ENCODE data around the gene VEPH1.
A peak's percentile ranks its signal among the peaks of the same experiment; 100 is the strongest.

Gene VEPH1

GRCh38 chr3:157247391-157247790, 255.8 kb downstream of the VEPH1 start:
- DNase-seq = no peak

DNA sequence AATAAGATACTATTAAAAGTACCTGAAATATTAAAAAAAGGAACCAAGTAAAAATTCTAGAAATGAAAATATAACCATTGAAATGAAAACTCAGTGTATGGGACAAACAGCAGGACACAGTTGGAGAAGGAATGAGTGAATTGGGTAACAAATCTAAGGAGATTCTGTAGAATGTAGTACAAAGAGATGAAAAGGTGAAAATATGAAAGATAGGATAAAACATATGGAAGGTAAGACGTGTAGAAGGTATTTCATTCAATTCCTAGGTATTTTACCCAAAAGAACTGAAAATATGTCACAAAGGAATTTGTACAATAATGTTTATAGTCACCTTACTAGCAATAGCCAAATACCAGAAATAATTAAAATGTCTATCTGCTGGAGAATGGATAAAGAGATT, 260.4 kb downstream of the VEPH1 start:
- no peak for DNase-seq

DNA sequence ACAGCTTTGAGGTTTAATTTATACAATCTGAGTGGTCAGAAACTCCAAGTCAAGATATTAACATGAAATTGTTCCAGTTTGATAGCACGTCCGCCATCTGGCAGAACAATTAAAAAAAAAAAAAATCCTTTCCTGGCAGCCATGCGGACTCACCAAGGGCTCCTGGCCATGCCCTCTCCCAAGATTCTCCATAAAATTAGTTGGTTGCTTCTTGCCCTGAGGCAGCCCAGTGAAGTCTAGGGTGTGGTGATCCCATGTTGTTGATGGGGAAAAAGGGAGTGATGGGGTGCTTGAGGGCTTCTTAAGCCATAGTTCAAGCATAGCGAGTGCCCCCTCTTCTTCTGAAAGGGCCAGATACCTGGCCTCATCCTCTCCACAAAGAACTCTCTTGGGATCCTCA, 261.6 kb downstream of the VEPH1 start:
- DNase-seq = no peak

DNA sequence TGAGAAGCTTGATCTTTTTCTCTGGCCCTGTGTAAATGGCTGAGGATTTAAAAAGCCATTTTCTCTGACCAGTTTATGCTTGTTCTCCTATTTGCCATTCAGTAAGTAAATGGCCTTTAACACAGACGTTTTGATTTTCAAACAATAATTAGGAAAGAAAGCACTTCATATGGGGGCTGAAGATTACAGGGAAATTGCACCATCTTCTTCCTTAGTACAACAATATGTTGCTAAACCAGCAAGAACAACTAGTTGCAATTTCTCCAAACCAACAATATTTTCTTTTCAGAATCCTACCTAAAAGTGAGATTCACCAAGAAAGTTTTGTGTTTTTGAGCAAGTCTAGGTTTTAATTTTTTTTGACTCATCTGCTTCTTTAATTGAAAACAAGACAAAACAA, 262.8 kb downstream of the VEPH1 start:
- no peak for DNase-seq

DNA sequence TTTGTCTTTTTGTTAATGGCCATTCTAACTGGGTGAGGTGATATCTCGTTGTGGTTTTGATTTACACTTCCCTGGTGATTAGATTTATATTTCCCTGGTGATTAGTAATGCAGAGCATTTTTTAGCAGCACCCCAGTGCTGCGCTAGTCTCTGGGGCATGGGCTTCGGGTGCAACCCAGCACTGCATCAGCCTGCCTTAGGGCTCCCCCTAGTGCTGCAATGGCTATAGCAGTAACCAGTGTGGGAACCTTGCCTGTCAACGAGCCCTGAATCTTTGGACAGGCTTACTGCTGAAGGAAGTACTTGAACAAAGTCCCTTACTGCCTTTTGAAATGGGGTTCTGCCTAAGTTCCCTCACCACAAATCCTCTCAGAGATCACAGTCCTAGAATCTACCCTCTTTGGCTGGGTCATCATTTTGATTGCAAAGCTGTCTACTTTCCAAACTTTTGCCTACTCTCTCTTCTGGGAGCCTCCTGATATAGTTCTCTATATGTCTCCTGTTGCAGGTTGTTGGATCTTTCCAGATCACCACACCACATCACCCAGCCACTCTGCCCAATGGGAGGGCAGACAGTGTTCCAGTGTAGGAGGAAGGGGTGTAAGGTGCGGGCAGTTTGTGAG, 264.0 kb downstream of the VEPH1 start:
- peak; percentile 78 to 79 for DNase-seq

- no peak for DNase-seq
Observed at GRCh38 chr3:157238457-157238856, 264.8 kb downstream of the VEPH1 start.

GRCh38 chr3:157237886-157238285, 265.3 kb downstream of the VEPH1 start:
- no peak for DNase-seq

- no peak for DNase-seq
Observed at GRCh38 chr3:157235291-157235690, 267.9 kb downstream of the VEPH1 start.

GRCh38 chr3:157233923-157234322, 269.3 kb downstream of the VEPH1 start:
- DNase-seq = no peak

DNA sequence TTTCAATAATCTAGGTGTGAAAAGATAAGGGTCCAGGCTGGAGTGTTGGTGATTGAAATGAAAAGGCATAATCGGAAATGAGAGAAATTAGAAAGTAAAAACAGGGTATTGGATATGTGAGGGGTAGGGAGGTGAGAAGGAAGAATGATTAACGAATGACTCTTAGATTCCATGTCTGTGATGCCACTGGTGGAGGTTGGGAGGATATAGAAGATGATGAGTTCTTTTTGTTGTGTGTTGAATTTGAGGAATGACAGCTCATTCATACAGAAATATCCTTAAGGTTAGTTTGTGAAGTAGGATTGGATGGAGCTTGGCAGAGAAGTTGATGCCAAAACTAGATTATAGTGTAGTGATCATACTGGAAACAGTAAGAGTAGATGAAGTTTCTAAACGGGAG, 271.1 kb downstream of the VEPH1 start:
- no peak for DNase-seq

DNA sequence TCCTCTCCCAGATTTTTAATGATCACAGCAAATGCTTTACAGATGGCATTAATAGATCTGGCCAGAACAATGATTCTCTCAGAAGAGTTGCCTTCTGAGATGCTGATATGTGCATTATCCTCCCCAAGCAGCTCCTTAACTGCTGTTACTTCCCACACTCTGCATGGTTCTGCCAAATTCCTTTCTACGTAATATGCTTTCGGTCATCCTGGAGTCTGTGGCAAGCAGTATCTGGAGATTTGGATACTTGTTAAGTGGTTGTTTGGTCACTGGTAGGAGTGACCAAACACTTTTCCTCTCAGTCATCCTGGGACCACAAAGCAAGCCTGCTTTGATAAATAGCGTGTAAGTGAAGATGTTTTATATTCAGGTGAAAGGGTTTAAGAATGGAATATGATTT, 272.1 kb downstream of the VEPH1 start:
- DNase-seq = no peak

- DNase-seq = no peak
Observed at GRCh38 chr3:157226173-157226847, 276.9 kb downstream of the VEPH1 start.

- no peak for DNase-seq
Observed at GRCh38 chr3:157225001-157225400, 278.2 kb downstream of the VEPH1 start.

DNA sequence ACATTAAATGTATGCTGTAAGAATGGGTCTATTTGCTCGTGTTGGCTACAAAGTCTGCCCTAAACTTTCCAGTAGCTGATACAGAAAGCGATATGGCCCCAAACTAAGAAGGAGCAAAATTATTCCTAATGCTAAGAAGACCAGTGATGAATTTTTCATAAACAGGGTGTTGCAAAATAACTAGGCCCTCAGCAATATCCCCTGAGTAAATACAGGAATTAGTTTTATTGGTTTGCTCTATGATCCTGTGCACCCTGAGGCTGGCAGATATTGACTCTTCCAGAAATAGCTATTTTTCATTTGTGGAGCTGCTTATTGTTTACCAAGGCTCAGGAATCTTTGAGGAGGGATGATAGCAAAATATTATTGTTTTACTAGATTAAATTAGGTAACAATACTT, 282.3 kb downstream of the VEPH1 start:
- no peak for DNase-seq

DNA sequence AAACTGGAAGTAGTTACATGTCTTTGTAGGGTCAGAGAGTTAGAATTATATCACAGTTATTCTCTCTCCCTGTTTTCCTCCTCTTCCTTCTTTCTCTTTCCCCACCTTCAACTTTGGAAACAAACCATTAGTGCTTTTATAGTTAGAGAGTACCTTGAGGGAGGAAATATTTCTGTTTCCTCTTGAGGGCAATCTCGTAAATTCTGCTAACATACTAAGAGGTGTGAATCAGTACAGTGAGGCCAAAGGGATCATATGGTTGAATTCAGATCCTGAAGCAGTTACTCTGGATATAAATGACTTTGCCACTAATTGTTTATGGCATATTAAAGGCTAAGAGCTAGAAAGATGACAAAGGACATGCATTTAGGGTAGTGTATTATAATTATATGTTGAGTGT, 283.0 kb downstream of the VEPH1 start:
- no peak for DNase-seq

- DNase-seq = no peak
Observed at GRCh38 chr3:157219215-157219614, 284.0 kb downstream of the VEPH1 start.
